ENCODE measurements around the gene GNAO1. TPM values are rescaled to one million over a fixed set of nuclear protein-coding genes. Genes with fewer than 3 reads are reported as not detected.
"Not testable (repeated sequence)": the region's sequence is repeated elsewhere in the genome, so short reads cannot be mapped to it uniquely, and the experiment has no call there.

GNAO1 gene
- total RNA-seq, 1 experiment from 2014 or later, result 0.68 TPM

DNA sequence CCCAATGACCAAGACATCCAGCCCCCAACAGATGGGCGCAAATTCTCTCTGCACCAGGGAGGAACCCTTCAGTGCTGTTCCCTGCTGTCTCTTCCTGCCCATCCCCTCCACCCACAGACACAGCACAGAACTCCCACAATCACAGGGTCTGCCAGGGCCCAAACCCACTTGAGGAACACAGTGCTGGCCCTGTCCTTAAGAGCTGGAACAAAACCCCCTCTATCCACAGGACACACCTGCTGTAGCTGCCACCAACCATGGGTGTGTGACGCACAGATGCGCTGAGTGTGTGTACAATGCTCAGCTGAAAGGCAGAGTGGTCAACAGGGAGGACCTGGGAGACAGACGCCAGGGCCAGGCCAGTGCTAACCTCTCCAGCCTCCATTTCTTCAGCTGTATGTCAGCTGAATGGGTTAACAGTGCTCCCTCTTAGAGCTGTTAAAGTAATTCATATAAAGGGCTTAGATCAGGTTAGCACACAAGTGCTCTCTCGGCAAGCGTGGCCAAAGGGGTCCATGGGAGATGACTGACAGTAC is 172.0 kb downstream of the GNAO1 start:
- DNase-seq (ENCODE audit: low spot score), result no peak

DNA sequence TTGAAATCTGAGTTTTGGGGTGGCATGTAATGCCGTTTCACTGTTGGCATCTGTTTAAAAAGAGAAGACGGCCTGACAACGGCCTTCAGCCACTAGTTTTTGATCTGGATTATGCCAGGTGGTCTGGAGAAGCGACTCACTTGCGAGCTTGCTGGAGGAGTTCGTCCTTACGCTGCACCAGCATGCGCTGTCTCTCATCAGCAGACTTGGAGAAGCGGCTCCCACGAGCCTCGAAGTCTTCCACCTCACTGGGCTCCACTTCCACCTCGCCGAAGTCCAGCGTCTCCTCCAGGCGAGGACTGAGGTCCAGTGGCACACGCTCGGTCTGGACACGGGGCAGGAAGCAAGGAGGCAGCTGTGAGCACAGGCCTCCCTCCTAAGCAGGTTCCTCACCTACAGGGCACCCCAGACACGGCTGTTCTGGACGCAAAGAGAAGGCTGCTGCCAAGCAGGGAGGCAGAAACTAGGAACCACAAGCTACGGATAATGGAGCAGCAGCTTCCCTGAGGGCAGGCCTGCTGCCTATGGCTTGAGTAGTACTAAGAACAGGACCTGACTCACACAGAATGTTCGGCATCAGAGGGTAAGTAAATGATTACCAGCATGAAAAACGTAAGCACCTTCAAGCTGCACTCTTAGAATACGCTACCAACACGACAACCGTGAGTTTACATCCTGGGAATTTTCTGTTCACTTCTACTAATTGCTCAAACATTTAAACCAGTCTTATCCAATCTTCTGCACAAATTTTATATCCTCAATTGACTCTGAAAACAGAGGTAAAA is 172.7 kb downstream of the GNAO1 start:
- DNase-seq (ENCODE audit: low spot score), result no peak

DNA sequence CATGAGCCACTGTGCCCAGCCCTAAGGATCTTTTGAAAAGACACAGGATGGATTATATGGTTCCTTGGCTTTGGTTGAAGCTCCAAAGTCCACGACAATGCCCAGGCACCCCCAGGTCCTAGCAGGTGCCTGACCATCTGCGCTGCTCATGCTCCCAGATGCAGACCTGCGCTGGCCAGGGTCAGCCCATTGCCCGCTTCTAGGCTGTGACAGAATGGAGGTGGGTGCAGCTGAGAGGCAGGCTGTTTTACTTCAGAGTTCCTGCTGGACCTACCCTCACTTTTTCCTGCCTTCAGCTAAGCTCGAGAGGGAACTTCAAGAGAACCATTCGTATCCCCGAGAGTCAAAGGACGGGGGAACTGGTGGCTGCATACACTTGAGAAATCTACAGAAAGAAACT is 173.6 kb downstream of the GNAO1 start:
- no peak for DNase-seq (ENCODE audit: low spot score)

- DNase-seq (ENCODE audit: low spot score), result no peak
Observed at GRCh38 chr16:56365552-56365951, 174.3 kb downstream of the GNAO1 start.

DNA sequence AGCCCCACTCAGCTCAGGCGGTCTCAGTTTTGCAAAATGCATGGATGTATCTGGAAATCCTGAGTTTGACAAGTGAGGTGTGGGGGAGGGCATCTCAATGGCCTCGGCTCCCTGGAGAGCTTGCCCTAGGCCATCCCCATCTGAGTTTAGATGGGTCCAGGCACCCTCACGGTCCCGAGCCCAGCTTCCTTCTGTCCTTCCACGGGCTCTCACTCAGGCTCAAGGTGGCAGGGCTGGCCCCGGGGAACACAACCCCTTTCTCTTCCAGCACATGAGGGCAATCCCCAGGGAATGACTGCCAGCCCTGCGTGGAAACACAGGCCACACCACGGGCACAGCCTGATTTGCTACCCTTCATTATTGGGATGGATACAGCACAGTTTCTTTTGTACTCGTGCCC is 175.7 kb downstream of the GNAO1 start:
- no peak for DNase-seq (ENCODE audit: low spot score)

GRCh38 chr16:56367764-56368163 is 176.5 kb downstream of the GNAO1 start:
- DNase-seq (ENCODE audit: low spot score), result no peak

GRCh38 chr16:56368545-56368944 is 177.3 kb downstream of the GNAO1 start:
- no peak for DNase-seq (ENCODE audit: low spot score)

GRCh38 chr16:56369202-56369601 is 177.9 kb downstream of the GNAO1 start:
- DNase-seq (ENCODE audit: low spot score), result no peak

- DNase-seq (ENCODE audit: low spot score), result no peak
Observed at GRCh38 chr16:56370185-56370874, 179.0 kb downstream of the GNAO1 start.

DNA sequence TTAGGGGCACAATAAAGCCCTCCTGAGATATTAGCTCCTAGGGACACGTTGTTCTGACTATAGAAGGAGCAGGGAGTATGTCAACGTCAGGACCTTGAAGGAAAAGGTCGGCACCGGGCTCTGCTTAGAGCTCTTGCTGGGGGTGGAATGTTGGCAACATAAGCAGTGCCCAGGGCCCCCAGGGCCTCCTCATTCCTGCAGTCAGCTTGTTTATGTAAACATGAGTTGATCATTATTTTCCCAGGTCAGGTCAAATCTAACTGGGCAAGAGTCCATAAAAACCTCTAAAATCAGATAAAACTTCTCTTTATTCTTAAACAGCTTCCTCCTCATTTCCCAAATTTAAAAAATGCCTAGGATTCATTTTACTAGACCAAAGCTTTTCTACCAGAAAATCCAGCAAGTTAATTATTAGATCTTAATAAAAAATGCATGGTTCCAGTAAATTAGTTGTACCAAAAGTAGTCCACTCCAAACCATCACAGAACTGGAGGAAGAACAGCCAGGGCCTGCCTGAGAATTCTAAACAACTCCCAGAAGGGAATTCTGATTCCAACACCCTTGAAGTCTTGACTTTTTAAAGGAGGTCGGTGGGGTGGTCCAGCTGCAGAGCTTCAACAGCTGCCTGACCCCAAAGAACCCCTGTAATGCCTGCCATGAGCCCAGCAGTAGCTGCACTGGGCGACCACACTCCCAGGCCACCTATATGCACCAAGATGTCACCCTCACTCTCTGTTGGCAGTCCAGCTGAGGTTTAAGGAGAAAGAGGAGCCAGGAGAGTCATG is 179.8 kb downstream of the GNAO1 start:
- DNase-seq (ENCODE audit: low spot score), result peak; percentile 69

DNA sequence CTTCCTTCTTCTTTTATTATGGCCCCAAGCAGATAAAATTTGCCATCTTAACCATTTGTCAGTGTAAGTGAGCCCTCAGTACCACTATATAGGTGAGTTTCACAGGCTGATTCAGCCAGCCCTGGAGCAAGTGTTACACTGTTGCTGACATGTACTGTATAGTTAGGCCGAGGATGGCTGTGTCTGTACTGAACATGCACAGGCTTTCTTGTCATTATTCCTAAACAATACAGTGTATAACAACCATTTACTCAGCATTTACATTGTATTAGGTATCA is 180.3 kb downstream of the GNAO1 start:
- no peak for DNase-seq (ENCODE audit: low spot score)

DNA sequence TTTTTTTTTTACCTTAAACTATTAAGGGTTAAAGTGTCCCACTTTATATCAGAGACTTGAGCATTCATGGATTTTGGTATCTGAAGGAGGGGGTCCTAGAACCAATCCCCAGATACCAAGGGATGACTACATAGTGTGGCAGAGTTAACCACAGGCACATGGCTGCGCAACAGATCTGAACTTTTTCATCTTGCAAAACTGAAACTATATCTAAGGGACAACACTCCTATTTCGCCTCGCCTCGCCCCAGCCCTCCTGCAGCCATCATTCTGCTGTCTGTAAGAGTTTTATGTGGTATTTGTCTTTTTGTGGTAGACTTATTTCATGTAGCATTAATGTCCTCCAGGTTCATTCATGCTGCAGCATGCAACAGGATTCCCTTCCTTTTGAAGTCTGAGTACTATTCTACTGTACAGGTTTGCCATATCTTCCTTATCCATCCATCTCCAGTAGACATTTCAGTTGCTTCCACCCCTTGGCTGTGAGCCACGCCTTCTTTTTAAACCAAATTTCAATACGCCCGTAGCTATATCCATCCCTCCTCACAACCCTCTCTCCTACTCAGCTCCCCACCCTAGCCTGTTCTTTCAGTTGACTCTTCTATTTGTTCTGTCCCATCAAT is 180.8 kb downstream of the GNAO1 start:
- no peak for DNase-seq (ENCODE audit: low spot score)

DNA sequence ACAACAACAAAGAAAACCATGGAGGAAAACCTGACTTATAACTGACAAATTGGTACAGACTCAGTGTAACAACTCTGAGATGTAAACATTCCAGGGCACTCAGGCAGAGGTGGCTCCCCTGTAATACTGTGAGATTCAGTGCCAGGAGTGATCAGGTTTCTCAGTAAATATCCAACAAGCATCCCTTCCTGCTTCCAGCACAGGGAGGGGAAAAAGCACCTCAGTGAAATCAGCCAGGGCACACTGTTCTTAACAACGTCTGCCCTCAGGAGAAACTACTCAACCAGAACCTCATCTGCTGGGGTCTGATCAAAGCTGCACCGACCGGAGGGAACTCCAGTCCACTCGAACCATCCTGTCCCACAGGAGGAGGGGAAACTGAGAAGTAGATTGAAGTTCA is 181.7 kb downstream of the GNAO1 start:
- DNase-seq (ENCODE audit: low spot score), result peak; percentile 33

DNA sequence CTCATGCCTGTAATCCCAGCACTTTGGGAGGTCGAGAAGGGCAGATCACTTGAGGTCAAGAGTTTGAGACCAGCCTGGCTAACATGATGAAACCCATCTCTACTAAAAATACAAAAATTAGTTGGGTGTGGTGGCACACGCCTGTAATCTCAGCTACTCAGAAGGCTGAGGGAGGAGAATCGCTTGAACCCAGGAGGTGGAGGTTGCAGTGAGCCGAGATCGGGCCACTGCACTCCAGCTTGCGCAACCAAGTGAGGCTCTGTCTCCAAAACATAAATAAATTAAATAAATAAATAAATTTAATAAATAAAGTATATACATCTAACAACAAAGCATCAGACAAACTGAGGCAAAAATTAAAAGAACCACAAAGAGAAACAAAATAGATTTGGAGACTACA is 184.5 kb downstream of the GNAO1 start:
- DNase-seq (ENCODE audit: low spot score), result not testable (repeated sequence)

- DNase-seq (ENCODE audit: low spot score), result not testable (repeated sequence)
Observed at GRCh38 chr16:56379044-56379443, 187.8 kb downstream of the GNAO1 start.

DNA sequence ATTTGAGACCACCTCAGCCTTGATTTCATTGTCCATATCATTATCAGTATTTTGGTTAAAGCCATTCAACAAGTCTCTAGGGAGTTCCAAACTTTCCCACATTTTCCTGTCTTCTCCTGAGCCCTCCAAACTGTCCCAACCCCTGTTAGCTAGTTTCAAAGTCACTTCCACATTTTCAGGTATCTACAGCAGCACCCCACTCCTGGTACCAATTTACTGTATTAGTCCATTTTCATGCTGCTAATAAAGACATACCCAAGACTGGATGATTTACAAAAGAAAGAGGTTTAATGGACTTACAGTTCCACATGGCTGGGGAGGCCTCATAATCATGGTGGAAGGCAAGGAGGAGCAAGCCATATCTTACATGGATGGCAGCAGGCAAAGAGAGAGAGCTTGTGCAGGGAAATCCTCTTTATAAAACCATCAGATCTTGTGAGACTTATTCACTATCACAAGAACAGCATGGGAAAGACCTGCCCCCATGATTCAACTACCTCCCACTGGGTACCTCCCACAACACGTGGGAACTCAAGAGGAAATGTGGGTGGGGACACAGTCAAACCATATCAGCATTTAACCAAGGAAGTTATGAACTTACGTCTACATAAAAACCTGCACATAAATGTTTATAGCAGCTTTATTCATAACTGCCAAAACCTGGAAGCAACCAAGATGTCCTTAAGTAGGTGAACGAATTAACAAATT is 189.6 kb downstream of the GNAO1 start:
- not testable (repeated sequence) for DNase-seq (ENCODE audit: low spot score)

DNA sequence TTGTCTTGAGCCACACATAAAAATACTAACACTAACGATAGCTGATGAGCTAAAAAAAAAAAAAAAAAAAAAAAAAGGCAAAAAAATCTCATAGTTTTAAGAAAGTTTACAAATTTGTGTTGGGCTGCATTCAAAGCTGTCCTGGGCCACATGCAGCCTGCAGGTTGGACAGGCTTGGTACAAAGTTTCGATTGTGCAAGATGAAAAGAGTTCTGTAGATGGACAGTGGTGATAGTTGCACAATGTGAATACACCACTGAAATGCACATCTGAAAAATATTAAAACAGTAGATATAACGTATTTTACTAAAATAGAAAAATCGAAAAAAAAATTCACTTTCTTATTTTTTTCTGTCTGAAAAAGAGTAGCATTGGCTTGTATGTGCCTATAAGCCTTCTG is 191.2 kb downstream of the GNAO1 start:
- no peak for DNase-seq (ENCODE audit: low spot score)

GRCh38 chr16:56382901-56383355 is 191.6 kb downstream of the GNAO1 start:
- no peak for DNase-seq (ENCODE audit: low spot score)

DNA sequence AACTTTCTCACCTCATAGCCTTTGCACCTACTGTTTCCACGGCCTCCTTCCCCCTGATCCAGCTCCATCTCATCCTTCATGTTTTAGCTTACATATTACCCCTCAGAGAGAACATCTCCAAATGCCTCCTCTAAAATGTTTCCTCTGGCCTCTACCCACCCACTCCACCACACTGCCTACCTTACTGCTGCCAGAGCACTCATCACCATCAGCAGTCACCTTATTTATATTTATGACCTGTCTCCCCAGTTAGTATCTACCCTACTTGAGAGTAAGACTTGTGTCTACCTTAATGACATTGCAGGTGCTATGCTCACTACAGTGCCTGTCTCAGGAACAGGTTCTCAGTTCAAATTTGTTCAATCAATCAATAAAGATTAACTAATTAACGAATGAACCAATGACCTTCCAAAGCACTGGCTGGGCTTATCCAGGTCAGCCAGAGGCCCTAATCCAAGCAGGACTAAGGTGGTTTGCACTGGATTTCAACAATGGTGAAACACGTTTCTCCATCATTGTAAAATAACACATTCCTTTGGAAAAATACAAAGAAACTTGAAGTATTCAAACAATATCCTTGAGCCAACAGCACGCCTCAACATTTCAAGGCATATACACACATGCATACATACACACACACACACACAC is 192.9 kb downstream of the GNAO1 start:
- DNase-seq (ENCODE audit: low spot score), result no peak

GRCh38 chr16:56387396-56387795 is 196.1 kb downstream of the GNAO1 start:
- DNase-seq (ENCODE audit: low spot score), result no peak

DNA sequence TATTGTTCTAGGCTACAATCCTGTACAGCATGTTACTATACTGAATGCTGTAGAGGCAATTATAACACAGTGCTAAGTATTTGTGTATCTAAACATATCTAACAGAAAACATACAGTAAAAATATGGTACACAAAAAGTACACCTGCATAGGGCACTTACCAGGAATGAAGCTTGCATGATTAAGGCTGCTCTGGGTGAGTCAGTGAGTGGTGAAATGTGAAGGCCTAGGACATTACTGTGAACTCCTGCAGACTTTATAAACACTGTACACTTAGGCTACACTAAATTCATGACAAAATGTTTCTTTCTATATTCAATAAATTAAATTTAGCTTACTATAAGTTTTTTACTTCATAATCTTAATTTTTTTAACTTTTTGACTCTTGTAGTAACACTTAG is 196.9 kb downstream of the GNAO1 start:
- no peak for DNase-seq (ENCODE audit: low spot score)
